ENCODE data around the gene ZYX.
"Not testable (repeated sequence)": the region's sequence is repeated elsewhere in the genome, so short reads cannot be mapped to it uniquely, and the experiment has no call there.

Gene ZYX

GRCh38 chr7:143384661-143385631, 3.8 kb downstream of the ZYX start:
- DNase-seq (ENCODE audit: low read depth in 1 of 2, low spot score in 1 of 2) = no peak

- no peak for DNase-seq (ENCODE audit: low read depth in 1 of 2, low spot score in 1 of 2)
These were observed 5.0 kb downstream of the ZYX start for GRCh38 chr7:143385891-143386781.

DNA sequence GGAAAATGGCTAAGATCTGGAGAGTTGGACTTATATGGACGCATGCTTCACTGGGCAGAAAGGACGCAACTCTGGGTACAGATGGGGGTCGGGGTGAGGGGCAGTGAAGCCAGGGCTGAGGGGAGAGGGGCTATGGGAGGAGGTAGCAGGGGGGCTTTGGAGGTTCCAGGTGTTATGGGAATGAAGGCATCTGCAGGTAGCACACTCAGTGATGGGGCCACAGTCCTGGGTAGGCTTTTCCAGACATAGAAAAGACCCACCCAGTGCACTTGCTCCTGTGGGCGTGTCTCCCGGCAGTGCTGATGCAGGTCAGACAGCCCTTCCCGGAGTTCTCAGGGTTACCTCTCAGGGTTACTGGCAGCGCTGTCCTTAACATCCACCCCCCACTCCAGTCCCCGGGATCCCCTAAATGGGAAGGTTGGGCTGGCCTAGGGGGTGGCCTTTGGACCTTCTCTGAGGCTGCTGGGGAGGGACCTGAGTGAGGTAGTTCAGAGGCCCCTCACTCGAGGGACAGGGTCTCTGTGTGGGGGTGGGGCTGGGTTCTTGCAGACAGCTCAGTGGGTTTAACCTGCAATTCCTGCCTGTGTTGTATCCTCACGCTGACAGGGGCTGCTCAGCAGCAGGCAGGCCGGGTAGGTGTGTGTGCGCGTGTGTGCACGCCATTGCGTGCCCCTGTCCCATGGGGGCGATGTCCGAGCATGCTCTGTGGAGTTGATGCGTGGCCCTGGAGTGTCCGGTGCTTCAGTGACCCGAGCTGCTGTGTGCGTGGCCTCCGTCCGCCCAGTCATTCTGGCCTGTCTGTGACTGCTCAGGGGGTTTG, 6.2 kb downstream of the ZYX start:
- DNase-seq (ENCODE audit: low read depth in 1 of 2, low spot score in 1 of 2) = no peak

GRCh38 chr7:143388051-143388450, 6.9 kb downstream of the ZYX start:
- DNase-seq (ENCODE audit: low read depth in 1 of 2, low spot score in 1 of 2) = no peak

GRCh38 chr7:143388491-143389101, 7.5 kb downstream of the ZYX start:
- DNase-seq (ENCODE audit: low read depth in 1 of 2, low spot score in 1 of 2) = no peak

- DNase-seq (ENCODE audit: low read depth in 1 of 2, low spot score in 1 of 2) = no peak
These were observed 8.4 kb downstream of the ZYX start for GRCh38 chr7:143389316-143390103.

DNA sequence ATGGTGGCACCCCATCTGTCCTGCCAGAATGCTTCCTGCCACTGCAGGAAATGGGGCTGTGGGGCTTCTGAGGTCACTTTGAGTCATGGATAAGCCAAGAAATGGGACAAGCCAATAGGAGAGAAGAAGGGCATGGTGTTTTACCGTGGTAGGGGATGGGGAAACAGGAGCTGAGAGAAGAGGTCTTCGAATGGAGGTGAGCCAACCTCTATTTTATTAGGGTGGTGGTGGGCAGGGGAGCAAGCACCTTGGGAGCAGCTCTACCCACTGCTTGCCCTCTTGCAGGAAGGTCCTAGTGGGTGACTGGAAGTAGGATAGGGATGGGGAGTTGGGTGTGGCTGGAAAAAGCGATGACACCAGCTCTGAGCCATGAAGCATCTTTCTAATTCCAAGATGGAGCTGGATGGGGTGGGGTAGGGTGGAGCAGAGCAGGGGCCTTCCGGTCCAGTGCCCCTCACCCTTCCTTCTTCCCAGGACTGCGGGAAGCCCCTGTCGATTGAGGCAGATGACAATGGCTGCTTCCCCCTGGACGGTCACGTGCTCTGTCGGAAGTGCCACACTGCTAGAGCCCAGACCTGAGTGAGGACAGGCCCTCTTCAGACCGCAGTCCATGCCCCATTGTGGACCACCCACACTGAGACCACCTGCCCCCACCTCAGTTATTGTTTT, 9.1 kb downstream of the ZYX start:
- DNase-seq (ENCODE audit: low read depth in 1 of 2, low spot score in 1 of 2) = no peak

GRCh38 chr7:143390773-143391317, 9.7 kb downstream of the ZYX start:
- DNase-seq (ENCODE audit: low read depth in 1 of 2, low spot score in 1 of 2) = no peak

- no peak for DNase-seq (ENCODE audit: low read depth in 1 of 2, low spot score in 1 of 2)
These were observed 10.6 kb downstream of the ZYX start for GRCh38 chr7:143391462-143392404.

- not testable (repeated sequence) for DNase-seq (ENCODE audit: low read depth in 1 of 2, low spot score in 1 of 2)
These were observed 11.3 kb downstream of the ZYX start for GRCh38 chr7:143392427-143392826.

DNA sequence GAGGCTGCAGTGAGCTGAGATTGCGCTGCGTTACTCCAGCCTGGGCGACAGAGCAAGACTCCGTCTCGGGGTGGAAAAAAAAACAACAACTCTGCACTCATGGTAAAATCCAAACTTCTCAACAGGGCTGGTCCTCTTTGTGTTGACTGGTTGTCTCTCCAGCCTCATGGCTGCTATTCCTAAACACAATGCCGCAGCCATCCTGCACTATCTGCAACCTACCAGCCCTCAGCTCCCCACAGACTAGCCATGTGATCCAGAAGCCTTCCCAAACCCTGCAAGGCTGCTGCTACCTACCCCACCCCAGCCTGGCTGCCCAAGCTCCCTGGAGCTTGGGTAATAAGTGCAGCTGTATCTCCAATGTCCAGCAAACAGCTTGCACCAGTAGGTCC, 11.7 kb downstream of the ZYX start:
- DNase-seq (ENCODE audit: low read depth in 1 of 2, low spot score in 1 of 2) = no peak

DNA sequence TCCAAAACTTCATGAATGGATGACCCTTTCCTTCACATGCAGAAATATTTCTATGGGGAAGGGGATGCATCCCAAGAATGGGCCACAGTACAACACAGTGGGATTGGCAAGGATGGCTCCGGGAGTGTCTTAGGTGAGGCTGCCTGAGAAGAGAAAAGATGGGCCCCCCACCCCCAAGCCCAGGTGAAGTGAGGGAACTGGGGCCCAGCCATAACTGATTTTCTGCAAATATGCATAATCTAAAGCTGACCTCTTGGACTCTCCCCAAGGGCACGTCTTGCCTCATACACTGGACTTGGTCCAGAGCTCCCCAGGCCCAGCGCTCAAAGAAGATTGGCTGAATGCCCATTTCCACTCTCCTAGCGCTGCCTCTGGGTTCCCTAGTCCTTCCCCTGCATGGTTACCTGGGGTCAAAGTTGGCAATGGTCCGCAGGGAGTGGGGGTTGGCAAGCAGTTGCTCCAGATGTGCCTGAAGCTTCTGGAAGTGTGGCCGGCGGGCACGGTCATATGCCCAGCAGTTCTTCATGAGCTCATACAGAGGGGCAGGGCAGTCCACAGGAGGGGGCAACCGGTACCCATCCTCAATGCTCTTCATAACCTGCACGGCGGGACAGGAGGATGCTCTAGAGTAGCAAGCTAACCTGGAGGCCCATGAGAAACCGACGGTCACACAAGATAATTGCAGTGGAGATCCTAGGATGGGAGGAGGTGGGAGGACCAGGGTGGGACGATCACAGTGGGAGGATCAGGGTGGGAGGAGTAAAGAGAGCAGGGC, 12.3 kb downstream of the ZYX start:
- DNase-seq (ENCODE audit: low read depth in 1 of 2, low spot score in 1 of 2) = no peak

DNA sequence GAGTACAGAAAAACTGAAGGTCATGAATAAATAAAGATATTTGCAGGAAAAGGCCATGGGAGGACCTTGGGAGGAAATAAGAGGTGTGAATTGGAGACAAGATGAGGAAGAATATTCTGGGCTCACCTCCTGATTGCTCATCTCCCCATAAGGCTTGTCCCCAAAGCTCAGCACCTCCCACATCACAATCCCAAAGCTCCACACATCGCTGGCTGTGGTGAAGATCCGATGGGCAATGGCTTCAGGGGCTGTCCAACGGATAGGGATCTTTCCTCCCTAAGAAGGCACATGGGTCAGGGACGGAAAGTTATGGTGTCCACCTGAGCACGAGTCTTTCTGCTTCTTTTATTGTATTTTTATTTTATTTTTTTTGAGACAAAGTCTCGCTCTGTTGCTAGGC, 12.9 kb downstream of the ZYX start:
- no peak for DNase-seq (ENCODE audit: low read depth in 1 of 2, low spot score in 1 of 2)

GRCh38 chr7:143394777-143395176, 13.6 kb downstream of the ZYX start:
- no peak for DNase-seq (ENCODE audit: low read depth in 1 of 2, low spot score in 1 of 2)

GRCh38 chr7:143395187-143396149, 14.3 kb downstream of the ZYX start:
- DNase-seq (ENCODE audit: low read depth in 1 of 2, low spot score in 1 of 2) = no peak

- no peak for DNase-seq (ENCODE audit: low read depth in 1 of 2, low spot score in 1 of 2)
These were observed 15.0 kb downstream of the ZYX start for GRCh38 chr7:143396182-143396581.

All from activated CD4-positive, alpha-beta T cell treated with anti-CD3 and anti-CD28 coated beads, Interleukin-2, amount 50 U/mL, for 24 hours (primary cell).